GM19467 (cell line): ENCODE results near the gene RAB1A.

Experiments
- ATAC-seq: cut with Tn5 transposase; IDR thresholded peaks from one replicate; pipeline ENCODE4 v1.9.1; 2021; ENCODE audit warnings: mild to moderate bottlenecking, moderate library complexity; ENCODE audit not compliant: unreplicated experiment

The RAB1A gene

DNA sequence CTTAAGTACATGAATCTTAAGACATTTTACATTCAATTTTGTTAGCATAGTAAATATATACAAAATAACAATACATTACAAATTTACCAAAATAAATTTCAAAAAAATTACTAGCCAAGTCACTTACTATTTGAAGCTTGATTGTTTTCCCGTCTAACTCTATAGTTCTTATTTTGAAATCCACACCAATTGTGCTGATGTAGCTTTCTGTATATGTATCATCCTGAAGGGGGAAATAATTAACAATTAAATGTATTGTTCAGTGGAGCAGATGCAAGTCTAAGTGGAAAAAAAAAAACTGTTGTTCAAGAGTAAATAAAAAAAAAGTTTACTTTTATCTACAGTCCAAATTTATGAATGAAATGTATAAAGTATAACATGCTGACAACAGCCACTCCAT is 32.1 kb downstream of the RAB1A start:
- ATAC-seq, result no peak

DNA sequence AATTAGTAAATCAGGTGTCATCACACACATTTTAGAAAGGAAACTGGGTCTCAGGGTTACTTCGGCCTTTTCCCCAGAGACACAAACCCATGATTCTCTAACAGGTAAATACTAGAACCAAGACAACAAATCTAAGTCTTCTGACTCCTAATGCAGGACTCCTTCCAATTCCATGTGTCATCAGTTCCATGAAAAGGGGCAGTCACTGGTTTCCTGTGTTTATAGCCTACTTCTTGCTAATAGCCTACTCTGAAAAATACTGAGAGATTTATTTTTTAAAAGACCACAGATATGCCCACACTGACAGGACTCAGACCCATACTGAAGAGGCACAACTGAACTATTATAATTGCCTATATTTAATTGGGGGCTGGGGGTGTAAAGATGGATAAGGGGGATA is 33.0 kb downstream of the RAB1A start:
- no peak for ATAC-seq

DNA sequence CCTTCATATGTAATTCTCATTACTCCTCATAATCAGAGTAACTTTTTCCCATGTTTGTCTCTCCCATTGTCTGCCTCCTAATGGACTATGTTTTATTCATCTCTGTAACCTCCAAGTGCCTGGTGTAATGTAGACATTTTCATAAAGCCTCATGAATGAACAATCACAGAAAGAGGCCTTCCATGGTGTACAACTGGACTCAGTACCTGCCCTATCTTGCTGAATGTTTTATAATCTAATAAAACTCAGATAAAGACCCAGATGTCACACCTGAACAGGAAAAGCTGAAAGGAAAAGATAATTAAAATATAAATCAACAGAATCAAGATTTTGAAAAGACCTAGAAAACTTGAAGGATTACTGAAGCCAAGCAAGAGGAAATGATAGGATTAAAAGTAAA is 36.7 kb downstream of the RAB1A start:
- ATAC-seq, result no peak

DNA sequence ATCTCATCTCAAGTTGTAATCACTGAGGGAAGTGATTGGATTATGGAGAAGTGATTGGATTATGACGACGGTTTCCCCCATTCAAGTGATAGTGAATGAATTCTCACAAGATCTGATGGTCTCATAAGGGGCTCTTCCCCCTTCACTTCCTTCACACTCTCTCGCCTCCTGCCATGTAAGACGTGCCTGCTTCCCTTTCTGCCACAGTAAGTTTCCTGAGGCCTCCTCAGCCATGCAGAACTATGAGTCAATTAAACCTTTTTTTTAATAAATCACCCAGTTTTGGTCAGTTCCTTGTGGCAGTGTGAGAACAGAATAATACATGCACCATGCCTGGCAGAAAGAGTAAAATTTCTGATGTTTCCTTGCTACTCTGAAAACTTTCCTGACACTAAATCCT is 37.1 kb downstream of the RAB1A start:
- ATAC-seq, result no peak

DNA sequence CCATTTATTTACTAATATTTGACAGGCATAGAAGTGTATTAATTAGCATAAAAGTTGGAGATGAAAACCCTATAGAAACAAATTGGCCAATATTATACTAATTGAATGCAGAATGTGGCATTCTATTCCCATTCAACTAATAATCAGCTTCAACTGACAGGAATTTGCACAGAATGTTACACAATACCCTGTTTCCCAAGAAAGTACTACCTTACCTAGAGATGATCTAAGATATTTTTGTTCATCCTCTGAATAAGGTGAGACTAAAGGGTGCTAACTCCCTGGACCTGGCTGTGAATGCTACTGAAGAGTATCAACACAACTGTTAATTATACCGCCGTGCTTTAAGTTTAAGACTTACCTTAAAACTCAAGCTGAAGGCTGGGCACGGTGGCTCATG is 44.8 kb downstream of the RAB1A start:
- ATAC-seq, result no peak

DNA sequence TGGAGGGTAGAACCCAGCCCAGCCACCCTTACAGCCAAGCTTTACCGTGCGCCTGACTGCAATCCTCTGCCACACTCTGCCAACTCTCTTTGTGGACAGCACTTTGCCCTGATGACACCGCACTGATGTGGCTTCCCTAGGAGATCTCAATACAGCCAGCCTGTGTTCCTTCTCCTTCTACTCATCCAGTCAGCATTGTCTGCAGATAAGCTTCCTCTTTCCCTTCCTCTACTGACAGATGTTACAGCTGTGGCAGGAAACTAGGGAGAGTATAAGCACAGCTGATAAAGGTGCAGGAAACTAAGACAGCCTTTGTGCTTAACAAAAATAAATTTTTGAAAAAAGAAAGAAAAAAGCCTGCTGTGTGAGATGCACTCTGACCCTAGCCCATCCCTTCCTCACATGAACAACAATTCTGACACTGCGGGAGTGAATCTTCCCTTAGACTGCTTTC is 48.6 kb downstream of the RAB1A start:
- ATAC-seq, result no peak

DNA sequence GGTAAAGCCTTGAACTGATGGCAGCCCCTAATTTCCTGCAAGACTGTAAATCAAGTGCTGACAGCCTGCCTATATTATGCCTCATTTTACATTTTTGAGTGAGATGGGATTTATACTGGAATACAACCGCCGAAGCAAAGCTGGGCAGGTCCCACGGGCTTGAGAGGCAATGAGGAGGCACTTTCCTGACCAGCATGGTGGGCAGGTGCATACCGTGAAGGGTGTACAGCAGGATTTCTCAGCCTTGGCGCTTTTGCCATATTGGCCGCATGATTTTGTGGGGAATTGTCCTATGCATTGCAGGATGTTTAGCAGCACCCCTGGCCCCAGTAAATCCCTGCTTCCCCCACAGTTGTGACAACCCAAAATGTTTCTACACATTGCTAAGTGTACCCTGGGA is 50.9 kb downstream of the RAB1A start:
- no peak for ATAC-seq

DNA sequence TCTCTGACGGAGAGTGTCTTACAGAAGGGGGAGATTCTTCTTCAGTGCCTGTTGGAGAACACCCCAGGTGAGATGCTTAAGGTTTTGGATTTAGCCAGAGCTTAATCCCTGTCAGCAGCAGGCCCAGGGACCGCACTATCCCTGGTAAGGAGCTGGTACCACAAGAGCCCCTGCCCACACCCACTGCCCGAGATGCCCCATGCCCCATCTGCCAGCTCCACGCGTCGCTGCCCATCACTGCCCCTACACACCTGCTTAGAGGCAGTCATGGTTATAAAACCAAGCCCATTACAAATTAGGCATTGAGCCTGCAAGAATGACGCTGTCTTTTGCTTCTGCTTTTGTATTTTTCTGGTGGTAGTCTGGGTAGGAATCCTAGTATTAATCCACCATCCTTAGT is 52.0 kb downstream of the RAB1A start:
- no peak for ATAC-seq

DNA sequence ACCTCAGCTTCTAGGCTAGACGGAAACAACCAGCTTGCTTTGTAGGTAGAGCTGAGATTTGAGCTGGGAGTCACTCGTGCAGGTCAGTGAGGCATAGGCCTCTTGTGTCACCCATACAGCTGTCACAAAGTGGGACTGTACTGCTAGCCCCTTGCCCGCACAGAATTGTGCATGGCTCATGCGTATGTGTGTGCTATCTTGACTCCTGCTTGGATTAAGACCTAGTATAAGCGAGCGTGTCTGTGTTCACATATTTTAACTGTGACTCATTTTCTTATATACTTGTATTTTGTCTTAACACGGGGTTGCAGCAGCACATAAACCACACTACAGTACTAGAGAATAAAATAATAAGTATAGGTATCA is 53.6 kb downstream of the RAB1A start:
- no peak for ATAC-seq

DNA sequence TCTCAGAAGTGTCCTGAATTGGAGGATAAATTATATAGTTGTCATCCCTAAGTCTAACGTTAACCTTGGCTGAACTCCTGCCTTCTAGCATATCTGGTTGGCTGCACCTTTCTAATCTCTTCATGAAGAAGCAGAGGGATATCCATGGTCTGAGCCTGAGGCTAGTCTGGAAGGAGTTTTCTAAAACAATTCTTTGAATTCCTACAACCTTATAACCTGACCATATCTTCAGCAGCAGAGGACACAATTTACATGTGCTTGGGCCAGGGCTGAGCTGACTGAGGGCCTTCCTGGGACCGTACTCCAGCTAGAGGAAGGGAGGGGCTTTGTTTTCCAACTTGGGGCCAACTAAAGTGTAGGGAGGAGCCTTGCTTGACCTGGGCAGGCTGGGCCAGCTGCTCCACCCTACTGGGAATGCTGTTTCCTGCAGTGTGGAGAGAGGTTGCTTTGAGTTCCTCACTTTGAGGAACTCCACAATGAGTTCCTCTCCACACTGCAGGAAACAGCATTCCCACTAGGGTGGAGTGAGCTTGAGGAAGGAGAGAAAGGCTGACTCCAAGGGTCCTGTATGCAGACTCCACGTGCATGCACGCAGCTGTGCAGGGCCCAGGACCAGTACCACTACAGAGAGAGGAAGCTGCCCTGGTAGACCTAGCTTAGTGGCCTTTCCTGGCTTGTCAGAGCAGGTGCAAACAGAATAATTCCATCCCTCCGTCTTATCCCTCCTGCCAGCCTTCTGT is 54.1 kb downstream of the RAB1A start:
- ATAC-seq, result no peak

DNA sequence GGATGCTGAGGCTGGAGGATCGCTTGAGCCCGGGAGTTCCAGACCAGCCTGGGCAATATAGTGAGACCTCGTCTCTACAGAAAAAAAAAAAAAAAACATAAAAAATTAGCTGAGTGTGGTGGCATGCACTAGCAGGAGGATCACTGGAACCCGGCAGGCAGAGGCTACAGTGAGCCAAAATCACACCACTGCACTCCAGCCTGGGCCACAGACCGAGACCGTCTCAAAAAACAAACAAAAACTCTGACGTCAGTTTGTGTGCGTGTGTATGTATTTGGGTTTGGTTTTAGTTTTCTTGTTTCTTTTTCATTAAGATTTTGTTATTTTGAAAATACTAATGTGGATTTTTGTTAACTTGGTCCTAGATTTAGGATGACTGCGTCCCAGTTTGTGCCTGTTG is 54.7 kb downstream of the RAB1A start:
- ATAC-seq, result no peak

DNA sequence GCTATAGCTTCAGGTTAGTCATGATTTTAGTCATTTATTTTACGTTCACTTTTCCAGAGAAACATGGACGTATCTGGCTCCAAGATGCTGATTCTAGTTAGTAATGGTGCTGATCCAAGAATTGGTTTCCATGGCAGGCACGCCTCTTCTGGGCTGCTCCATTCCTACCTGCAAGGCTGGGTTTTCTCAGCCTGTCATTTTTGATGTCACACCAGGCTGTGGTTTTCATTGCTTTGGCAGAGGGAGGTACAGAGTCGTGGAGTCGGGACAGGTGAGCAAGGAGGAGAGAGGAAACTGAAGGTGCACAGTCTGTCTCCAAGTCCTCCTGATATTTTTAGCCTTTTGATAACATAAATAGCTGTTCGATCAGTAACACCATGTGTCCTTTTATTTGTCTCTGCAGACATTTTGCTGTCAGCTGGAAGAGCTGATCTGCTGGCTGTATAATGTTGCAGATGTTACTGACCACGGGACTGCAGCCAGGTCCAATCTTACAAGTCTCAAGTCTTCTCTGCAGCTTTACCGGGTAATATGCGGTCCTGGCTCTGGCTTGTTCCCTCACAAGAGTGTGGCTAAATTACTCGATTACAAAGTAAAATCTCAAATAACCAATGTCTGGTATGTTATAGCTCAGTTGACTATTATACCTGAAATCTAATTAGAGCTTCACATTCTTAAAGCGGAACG is 55.9 kb downstream of the RAB1A start:
- ATAC-seq, result no peak

DNA sequence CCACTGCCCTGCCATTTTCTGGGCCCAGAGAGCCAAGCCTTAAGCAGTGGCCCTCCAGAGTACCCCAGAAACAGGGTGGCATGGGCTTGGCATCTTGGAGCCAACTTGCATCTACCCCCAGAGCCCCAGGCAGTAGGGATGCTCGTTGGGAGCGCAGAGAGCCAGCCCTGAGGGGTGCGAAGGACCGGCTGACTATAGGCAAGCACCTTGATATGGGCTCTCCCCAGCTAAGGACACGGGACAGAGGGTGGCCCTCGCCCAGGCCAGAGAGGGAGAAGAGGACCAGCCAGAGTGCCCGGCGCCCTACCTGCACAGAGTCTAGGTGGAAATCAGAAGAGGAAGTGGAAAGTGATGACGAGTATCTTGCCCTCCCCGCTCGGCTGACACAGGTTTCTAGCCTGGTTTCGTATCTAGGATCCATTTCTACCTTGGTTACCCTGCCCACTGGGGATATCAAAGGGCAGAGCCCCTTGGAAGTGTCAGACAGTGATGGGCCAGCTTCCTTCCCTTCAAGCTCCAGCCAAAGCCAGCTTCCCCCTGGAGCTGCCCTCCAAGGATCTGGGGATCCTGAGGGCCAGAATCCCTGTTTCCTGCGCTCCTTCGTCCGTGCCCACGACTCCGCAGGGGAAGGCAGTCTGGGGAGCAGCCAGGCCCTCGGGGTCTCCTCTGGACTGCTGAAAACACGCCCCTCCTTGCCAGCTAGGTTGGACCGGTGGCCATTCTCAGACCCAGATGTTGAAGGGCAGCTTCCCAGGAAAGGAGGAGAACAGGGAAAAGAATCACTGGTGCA is 57.5 kb downstream of the RAB1A start:
- ATAC-seq, result peak; percentile 52

DNA sequence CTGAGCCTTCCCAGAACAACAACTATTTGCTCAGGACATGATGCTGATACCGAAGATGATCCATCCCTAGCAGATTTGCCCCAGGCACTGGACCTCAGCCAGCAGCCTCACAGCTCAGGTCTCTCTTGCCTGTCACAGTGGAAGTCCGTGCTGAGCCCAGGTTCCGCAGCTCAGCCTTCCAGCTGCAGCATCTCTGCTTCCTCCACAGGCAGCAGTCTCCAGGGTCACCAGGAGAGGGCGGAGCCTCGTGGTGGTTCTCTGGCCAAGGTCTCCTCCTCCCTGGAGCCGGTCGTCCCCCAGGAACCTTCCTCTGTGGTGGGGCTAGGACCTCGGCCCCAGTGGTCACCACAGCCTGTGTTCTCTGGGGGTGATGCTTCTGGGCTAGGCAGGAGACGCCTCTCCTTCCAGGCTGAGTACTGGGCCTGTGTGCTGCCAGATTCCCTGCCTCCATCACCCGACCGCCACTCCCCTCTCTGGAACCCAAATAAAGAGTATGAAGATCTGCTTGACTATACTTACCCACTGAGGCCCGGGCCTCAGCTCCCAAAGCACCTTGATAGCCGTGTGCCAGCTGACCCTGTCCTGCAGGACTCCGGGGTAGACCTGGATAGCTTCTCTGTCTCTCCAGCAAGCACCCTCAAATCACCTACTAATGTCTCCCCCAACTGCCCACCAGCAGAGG is 58.3 kb downstream of the RAB1A start:
- ATAC-seq, result no peak

DNA sequence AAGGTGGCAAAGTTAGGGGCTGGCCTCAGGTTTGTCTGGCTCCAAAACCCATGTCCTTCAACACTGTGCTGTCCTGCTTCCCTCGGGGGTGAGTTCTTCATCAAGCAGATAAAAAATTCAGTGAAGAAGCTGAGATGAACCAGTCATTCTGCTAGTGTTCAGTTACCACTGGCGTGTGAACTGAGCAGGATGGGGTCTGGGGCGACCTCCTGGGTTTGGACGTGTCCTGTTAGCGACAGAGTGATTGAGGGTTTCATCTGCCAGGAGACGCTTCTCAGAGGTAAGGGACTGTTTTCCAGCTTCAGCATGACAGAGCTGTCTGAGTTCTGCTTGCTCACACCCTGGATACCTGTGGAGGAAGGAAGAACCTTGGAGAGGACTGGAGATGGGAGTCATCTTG is 59.0 kb downstream of the RAB1A start:
- ATAC-seq, result no peak

DNA sequence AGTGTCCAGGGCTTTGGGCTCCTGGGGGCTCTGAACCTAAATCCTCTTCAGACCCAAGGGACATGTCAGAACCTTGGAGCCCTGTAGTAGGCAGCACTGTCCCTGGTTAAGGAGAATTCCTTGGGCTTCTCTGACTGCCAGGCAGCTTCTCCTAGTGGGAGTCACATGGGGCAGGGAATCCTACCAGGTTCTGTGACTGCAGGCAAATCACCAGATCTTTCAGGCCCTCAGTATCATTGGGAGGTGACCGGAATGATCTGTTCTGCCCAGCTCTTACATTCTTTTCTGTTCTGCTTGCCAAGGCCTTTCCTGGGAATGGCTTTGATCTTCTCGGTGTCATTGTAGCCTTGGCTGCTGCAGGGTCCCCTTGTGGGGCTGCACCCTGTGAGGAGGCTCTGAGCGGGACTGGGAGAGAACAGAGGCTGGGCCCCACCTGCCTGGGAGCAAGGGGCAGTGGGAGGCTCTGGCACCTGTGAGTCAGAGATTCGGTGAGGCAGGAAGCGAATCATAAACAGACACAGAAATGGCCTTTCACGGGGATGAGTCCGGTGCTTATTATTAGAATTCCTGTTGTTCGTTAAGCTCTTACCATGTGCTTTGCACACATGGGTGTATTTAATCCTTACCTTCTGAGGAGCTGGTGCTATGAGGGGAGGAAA is 59.6 kb downstream of the RAB1A start:
- ATAC-seq, result no peak

DNA sequence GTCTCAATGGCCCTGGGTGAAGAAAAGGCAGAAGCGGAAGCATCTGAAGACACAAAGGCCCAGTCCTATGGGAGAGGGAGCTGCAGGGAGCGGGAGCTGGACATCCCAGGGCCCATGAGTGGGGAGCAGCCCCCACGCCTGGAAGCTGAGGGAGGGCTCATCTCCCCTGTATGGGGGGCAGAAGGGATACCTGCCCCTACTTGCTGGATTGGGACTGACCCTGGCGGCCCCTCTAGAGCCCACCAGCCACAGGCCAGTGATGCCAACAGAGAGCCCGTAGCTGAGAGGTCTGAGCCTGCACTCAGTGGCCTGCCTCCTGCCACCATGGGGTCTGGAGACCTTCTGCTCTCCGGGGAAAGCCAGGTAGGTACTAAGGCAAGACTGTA is 60.5 kb downstream of the RAB1A start:
- ATAC-seq, result no peak

DNA sequence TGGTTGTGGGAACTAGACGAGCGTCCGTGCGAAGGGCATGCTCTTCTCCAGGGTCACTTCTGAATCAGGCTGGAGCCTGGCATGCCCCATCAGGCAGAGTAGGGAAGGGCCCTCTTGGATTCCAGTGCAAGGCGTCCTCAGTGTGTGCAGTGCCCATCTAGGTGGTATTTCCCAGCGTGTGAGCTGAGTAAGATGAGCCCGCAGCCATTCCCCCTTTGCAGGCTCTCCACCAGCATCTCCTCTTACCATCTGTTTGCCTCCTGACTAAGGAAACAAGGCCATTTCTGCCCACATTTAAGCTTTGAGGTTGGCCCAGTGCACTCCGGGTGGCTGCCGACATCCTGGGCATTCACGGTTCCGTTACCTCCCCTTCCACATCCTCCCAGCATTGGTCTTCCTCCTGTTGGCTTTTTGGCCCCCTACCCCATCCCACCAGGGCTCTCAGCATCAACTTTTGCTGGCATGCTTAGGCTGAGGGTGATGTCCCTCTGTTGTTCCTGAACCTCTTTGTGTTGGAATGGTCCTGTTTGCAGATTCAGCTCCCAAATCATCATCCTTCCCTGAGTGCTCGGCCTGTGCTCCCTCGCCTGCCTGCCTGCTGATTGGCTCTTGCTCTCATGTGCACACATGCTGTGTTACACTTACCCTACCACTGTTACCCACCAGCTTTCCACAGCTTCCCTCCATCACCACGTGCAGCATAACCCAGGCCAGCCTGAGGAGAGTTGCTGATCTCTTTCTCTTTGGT is 61.9 kb downstream of the RAB1A start:
- ATAC-seq, result no peak

DNA sequence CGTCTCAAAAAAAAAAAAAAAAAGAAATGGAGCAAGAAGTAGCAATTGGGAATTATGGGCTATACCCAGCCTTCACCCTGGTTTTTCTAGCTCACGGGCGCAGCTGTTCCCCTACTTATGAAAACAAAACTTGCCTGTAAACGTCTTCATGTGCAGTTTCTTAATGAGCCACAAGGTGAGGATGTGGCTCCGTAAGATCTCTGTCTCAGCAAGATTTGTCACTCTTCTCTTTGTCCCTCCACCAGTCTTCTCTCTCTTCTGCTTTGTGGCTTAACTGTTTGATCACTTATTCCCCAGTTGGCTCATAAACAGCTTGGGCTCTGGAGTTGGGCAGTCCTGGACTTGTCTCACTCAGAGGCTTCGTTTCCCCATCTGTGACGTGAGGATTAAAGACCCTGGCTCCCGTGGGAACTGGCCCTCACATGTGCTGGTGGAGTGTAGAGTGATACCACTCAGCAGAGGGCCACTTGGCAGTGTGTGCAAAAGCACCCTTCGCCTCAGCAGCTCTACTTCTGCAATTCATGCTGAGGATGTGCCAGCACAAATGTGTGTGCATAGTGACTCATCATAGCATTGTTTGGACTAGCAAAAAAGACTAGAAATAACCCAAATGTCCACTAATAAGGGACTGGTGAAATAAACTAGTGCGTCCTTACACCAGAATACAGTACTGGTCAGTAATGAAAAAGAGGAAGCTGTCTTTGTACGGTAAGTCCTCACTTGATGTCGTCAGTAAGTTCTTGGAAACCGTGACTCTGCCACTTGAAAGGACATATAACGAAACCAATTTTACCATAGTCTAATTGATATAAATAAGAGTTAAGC is 65.0 kb downstream of the RAB1A start:
- peak; percentile 72 for ATAC-seq
